ENCODE measurements around the gene JAKMIP1.
A peak's percentile ranks its signal among the peaks of the same experiment; 100 is the strongest.

Gene JAKMIP1

DNA sequence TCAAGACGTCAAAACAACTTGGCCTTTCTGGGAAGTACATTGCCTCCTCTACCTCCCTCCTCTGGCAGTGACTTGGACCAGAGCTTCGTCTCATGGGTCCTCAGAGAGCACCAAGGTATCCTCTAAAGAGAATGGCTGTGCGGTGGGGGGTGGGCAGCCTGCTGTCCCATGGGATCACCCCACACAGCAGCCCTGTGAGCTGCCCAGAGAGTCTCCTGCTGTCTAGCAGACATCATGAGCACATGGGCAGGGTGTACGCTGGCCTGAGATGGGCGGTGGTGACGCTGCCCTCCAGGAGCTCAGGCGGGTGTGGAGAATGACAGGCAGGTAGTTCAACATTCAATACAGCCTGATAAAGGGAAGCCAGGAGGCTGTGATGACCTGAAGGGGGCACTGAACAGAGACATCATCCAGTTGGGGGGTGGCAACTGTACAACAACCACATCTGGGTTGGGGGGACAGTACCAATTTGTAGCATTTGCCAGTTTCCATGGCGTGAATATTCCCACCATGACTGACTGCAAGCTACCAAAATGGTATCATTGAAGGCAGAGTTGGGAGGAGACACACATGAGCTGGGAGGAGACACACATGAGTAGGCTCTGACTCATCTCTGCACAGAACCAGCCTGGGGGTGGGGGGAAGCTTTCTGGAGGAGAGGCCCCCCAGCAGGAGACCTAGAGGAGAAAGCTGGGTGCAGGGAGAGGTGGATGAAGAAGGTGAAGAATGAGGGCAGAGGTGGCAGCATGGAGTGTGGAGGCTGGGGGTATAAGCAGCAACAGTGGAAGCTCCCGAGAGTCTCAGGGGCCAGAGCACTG, 218.0 kb downstream of the JAKMIP1 start:
- no peak for DNase-seq

GRCh38 chr4:5980436-5981155, 219.8 kb downstream of the JAKMIP1 start:
- no peak for DNase-seq

DNA sequence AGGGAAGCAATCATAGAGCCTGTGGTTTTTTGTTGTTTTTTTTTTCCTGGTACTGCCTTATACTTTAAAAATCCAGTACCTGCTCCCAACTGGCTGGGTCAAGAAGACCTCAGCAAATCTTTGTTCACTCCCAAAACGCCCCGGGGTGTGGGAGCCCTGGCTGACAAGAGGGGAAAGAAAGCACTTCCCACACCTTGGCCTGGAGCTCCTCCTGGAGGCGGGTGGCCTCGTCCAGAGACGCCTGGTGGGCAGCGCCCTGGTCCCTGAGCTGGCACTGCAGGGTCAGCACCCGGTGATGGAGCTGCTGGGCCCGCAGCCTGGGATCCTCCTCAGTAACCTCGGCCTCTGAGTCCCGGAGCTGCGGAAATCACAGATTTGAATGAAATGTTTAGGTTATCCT, 220.4 kb downstream of the JAKMIP1 start:
- DNase-seq: peak in 1 of 2 donors; percentile 6

DNA sequence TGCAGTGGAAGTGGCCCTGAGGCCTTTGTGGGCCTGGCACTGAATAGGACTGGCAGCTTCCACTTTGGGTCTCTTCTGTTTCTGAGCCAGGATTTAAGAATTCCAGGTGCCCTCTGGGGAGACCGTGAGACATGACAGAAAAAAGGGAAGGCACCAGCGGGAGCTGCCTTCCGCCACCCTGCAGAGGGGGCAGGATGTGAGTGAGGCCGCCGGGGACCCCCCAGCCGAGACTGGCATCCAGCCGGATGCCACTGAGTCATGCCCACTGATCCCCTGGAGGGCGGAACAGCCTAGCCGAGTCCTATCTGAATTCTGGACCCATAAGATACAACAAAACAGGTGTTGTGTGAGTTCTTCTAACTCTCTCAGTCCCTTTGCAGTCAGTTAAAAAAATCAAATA, 223.4 kb downstream of the JAKMIP1 start:
- no peak for DNase-seq

- DNase-seq: no peak
Measured at GRCh38 chr4:5976431-5976830, 223.9 kb downstream of the JAKMIP1 start.
